H7 (cell line): ENCODE results near the gene LGALSL. TPM values are rescaled to one million over a fixed set of nuclear protein-coding genes. Genes with fewer than 3 reads are reported as not detected.
A peak's percentile ranks its signal among the peaks of the same experiment; 100 is the strongest.

ENCODE experiments used
- DNase-seq: peaks from one replicate; pipeline ENCODE4 v3.0.0; 2012
- H3K27me3 ChIP-seq: 2 replicates; pipeline ENCODE4 v1.6.0; 2011; ENCODE audit warnings: mild to moderate bottlenecking, low read length; ENCODE audit not compliant: control insufficient read depth, insufficient read depth
- H3K36me3 ChIP-seq: replicated peaks from 2 replicates; pipeline ENCODE4 v1.5.1; 2011; ENCODE audit warnings: low read length; ENCODE audit not compliant: control insufficient read depth, insufficient read depth
- H3K4me3 ChIP-seq: 2 replicates; pipeline ENCODE4 v1.5.1; 2011; ENCODE audit warnings: low read depth, mild to moderate bottlenecking, control low read depth, low read length, moderate library complexity; ENCODE audit not compliant: insufficient read depth
- total RNA-seq: library from RNA; depleted of rRNA; stranded (reverse); fragments of >200 nt; shearing (Covaris generic); gene quantifications from 2 replicates; pipeline ENCODE4 v1.2.3, GENCODE V29; 2014

The LGALSL gene
- total RNA-seq, 1 experiment from 2014 or later = 12.0 TPM

DNA sequence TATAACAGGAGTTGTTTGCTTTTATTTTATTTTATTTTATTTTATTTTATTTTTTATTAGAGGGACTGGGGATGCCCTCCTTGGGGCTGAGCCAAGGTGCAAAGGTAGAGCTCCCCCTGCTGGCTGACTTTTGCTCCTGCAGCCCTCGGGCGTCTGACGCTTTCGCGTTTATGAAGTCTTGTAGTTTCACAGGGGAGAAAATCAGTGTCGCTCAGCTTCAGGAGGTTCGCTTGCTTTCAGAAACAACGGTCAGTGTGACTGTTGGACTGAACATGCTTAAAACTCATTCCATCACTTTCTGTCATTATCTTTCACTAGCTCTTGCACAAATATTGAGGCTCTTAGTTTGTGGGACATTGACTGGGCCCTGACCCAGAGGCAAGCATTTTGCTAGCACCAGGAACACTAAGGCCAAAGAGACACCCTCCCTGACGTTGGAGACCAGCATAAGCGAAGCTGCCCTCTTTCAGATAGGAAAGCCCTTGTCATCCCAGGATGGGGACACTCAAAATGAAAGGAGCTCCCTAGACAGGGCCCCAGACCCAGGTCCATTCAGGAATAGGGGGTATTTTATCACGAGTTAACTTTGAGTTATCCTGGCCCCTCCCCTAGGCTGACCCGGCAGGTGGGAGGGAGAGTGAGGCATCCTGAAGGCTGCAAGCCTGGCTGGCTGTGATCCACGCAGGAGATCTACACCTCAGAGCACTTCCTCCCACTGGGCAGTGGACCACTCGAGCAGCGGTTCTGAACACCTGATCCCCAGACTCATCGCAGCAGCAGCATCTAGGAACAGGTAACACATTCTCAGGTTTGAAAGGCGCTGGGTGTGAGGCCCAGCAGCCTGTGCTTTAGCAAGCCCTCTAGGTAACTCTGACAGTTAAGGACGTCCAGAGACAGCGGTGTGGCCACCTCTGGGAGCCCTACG is 34.4 kb downstream of the LGALSL start:
- H3K4me3 ChIP-seq = no peak overlapping the region
- no peaks in the 10 kb centered on the region for H3K27me3 ChIP-seq
- DNase-seq = peak; percentile 64
- no peaks in the 10 kb centered on the region for H3K36me3 ChIP-seq

GRCh38 chr2:64489081-64489751 is 35.3 kb downstream of the LGALSL start:
- Histone ChIP-seq H3K4me3 (no peak overlapping the region), H3K36me3 (no peaks in the 10 kb centered on the region), H3K27me3 (no peaks in the 10 kb centered on the region)
- no peak for DNase-seq

DNA sequence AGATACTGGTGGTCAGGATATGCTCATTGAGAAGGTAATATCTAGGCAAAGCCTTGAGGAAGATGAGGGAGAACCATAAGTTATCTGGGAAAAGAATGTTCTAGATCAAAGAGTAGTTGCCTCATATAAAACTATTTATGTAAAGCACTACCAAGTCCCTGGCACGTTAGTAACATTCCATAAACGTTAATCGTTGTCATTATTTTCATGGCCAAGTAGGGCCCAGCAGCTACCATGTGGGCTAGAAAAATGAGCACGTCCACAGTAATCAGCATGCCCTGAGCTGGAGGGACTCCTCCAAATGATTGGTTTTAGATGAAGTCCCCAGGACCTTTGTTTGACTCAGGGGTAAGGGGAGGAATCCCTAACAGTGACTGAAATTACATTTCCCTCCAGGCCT is 37.5 kb downstream of the LGALSL start:
- no peaks in the 10 kb centered on the region for H3K36me3 ChIP-seq
- H3K27me3 ChIP-seq = no peaks in the 10 kb centered on the region
- no peak for DNase-seq
- no peak overlapping the region for H3K4me3 ChIP-seq

DNA sequence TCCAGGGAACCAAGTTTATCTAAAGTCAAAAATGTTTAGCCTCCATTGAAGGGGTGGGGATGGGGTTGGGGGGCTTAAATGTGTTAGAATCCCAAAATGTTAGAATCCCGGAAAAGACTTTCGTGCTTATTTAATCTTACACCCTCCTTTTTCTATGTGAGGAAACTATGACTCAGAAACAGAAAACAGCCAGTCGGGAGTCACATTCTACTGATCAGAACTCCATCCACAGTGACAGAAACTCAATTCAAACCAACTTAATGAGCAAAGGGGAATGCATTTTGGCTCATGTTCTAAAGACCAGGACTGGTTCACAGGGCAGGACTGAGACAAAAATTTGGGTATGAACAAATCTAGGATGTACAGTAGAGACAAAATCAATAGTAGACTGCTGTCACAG is 38.3 kb downstream of the LGALSL start:
- no peaks in the 10 kb centered on the region for H3K36me3 ChIP-seq
- H3K27me3 ChIP-seq = no peaks in the 10 kb centered on the region
- H3K4me3 ChIP-seq = no peak overlapping the region
- DNase-seq = no peak

- H3K4me3 ChIP-seq = no peak overlapping the region
- no peaks in the 10 kb centered on the region for H3K27me3 ChIP-seq
- DNase-seq = no peak
- H3K36me3 ChIP-seq = no peaks in the 10 kb centered on the region
These were observed 38.9 kb downstream of the LGALSL start for GRCh38 chr2:64492821-64493220.

GRCh38 chr2:64493788-64494187 is 39.8 kb downstream of the LGALSL start:
- DNase-seq = no peak
- Histone ChIP-seq H3K36me3 (no peaks in the 10 kb centered on the region), H3K27me3 (no peaks in the 10 kb centered on the region), H3K4me3 (no peak overlapping the region)

DNA sequence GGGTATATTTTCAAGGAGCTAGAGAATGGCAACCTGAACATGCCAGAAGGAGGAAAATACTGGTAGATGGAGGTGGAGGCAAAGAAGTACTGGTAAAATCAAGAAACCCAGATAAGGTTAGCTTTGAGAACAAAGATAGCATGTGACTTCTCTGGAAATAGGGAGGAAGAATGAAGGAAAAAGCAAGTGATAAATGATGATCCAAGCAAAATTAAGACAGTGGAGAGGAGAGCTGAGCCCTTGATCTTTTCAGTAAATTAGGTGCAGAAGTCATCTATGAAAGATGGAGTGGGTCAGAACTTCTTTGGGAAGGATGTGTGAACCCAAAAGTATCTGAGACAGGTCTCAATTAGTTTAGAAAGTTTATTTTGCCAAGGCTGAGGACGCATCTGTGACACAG is 44.5 kb downstream of the LGALSL start:
- Histone ChIP-seq H3K36me3 (no peaks in the 10 kb centered on the region), H3K27me3 (no peaks in the 10 kb centered on the region), H3K4me3 (no peak overlapping the region)
- DNase-seq = no peak

DNA sequence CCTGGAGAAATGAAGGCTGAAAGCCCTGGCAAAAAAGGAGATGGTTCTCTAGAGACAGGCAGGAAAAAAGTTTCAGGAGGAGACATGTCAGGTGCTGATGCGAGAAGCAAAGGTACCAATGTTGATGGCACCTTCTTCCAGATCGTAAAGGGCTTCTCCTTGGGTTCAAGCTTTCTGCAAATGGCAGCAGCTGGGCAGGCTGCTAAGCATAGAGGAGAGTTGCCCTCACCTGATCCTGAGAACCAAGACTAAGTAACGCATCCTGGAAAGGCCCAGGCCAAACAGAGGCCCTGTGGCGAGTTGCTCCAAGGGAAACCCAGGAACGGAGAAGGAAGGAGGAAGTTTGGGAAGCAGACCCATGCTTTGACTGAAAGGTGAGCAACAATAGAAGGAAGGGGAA is 46.6 kb downstream of the LGALSL start:
- Histone ChIP-seq H3K27me3 (no peaks in the 10 kb centered on the region), H3K36me3 (no peaks in the 10 kb centered on the region), H3K4me3 (no peak overlapping the region)
- DNase-seq = no peak

GRCh38 chr2:64501946-64502345 is 48.0 kb downstream of the LGALSL start:
- Histone ChIP-seq H3K36me3 (no peaks in the 10 kb centered on the region), H3K27me3 (no peaks in the 10 kb centered on the region), H3K4me3 (no peak overlapping the region)
- DNase-seq = no peak

- Histone ChIP-seq H3K27me3 (no peaks in the 10 kb centered on the region), H3K36me3 (no peaks in the 10 kb centered on the region), H3K4me3 (no peak overlapping the region)
- DNase-seq = no peak
These were observed 48.9 kb downstream of the LGALSL start for GRCh38 chr2:64502860-64503259.

GRCh38 chr2:64504774-64505720 is 51.1 kb downstream of the LGALSL start:
- Histone ChIP-seq H3K27me3 (no peaks in the 10 kb centered on the region), H3K36me3 (no peaks in the 10 kb centered on the region), H3K4me3 (no peak overlapping the region)
- DNase-seq = no peak

DNA sequence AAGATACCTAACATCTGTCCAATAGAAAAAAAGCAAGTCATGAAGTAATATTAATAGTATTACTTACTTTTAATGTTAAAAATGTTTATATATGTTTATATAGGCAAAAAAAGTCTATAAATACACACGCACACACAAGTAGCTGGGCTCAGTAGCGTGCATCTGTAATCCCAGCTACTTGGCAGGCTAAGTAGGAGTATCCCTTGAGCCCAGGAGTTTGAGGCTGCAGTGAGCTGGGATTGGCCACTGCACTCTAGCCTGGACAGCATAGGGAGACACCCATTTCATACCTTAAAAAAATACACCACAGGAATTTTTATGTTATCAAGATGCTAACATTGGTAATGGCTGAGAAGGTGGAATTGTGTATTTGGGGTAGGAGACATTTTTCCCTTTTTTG is 52.7 kb downstream of the LGALSL start:
- Histone ChIP-seq H3K36me3 (no peaks in the 10 kb centered on the region), H3K4me3 (no peak overlapping the region), H3K27me3 (no peaks in the 10 kb centered on the region)
- DNase-seq = no peak
